IMR-90 (cell line): ENCODE measurements around the gene MICAL2. TPM values are rescaled to one million over a fixed set of nuclear protein-coding genes. Genes with fewer than 3 reads are reported as not detected.

ENCODE experiments used
- ATAC-seq: fragments of 200-7000 bp; cut with Tn5 transposase; 2 replicates; pipeline ENCODE4 v1.9.1; 2020; ENCODE audit warnings: low read depth, mild to moderate bottlenecking, moderate library complexity
- BruUV-seq: library from RNA; stranded (reverse); fragments of 400-500 nt; replicated peaks from 2 replicates; lab custom pipeline; 2021; lab: Mats Ljungman, UMichigan
- CTCF ChIA-PET: fragments of 300-600 bp; formaldehyde crosslinking; extraction: SDS; loops from one replicate; lab custom pipeline; 2021; ENCODE audit warnings: antibody characterized with exemption; lab: Yijun Ruan, JAX
- POLR2A ChIA-PET: fragments of 300-600 bp; sonication (Branson Sonifier 250); formaldehyde crosslinking; loops from one replicate; lab custom pipeline; 2022; ENCODE audit warnings: antibody characterized with exemption; ENCODE audit not compliant: unreplicated experiment; lab: Charles Lee
- DNase-seq: peaks from one replicate; pipeline ENCODE4 v3.0.0; 2013
- H2AFZ ChIP-seq: replicated peaks from 2 replicates; pipeline ENCODE3; 2013; ENCODE audit warnings: low read length, mild to moderate bottlenecking; ENCODE audit not compliant: poor library complexity
- H2AK5ac ChIP-seq: 2 replicates; pipeline ENCODE4 v1.6.1; 2013; ENCODE audit warnings: low read depth, low read length, inconsistent platforms
- H2AK9ac ChIP-seq: replicated peaks from 2 replicates; pipeline ENCODE3; 2013; ENCODE audit warnings: mild to moderate bottlenecking, low read depth, low read length, moderate library complexity; ENCODE audit not compliant: poor library complexity
- H2BK120ac ChIP-seq: 2 replicates; pipeline ENCODE4 v1.6.1; 2013; ENCODE audit warnings: low read depth, low read length, inconsistent platforms
- H2BK15ac ChIP-seq: 3 replicates; pipeline ENCODE4 v1.6.1; 2013; ENCODE audit warnings: low read depth, low read length, inconsistent platforms
- H2BK20ac ChIP-seq: 2 replicates; pipeline ENCODE4 v1.6.1; 2013; ENCODE audit warnings: low read depth, mild to moderate bottlenecking, inconsistent platforms, low read length, moderate library complexity
- H2BK5ac ChIP-seq: 2 replicates; pipeline ENCODE4 v1.6.1; 2013; ENCODE audit warnings: mild to moderate bottlenecking, low read depth, low read length, inconsistent platforms; ENCODE audit not compliant: poor library complexity, severe bottlenecking
- H3K14ac ChIP-seq: replicated peaks from 2 replicates; pipeline ENCODE4 v1.6.1; 2013; ENCODE audit warnings: low read depth, low read length, inconsistent platforms
- H3K18ac ChIP-seq: 2 replicates; pipeline ENCODE4 v1.6.1; 2013; ENCODE audit warnings: low read depth, low read length, control low read depth
- H3K23ac ChIP-seq: 2 replicates; pipeline ENCODE4 v1.6.1; 2013; ENCODE audit warnings: low read depth, low read length, inconsistent platforms
- H3K27ac ChIP-seq: 2 replicates; pipeline ENCODE4 v1.5.1; 2013; ENCODE audit warnings: mild to moderate bottlenecking, control low read depth, low read length; ENCODE audit not compliant: insufficient read depth
- H3K27me3 ChIP-seq: 2 replicates; pipeline ENCODE4 v1.6.1; 2013; ENCODE audit warnings: low read length; ENCODE audit not compliant: control insufficient read depth, insufficient read depth
- H3K36me3 ChIP-seq: 2 replicates; pipeline ENCODE4 v1.6.1; 2013; ENCODE audit warnings: low read length, mixed read lengths; ENCODE audit not compliant: control insufficient read depth, insufficient read depth
- H3K4ac ChIP-seq: 2 replicates; pipeline ENCODE4 v1.6.1; 2013; ENCODE audit warnings: low read depth, low read length, inconsistent platforms
- H3K4me1 ChIP-seq: 2 replicates; pipeline ENCODE4 v1.6.1; 2013; ENCODE audit warnings: low read length, mixed read lengths; ENCODE audit not compliant: control insufficient read depth, insufficient read depth
- H3K4me2 ChIP-seq: 2 replicates; pipeline ENCODE4 v1.6.1; 2013; ENCODE audit warnings: low read depth, mild to moderate bottlenecking, control low read depth, low read length, moderate library complexity
- H3K4me3 ChIP-seq: 2 replicates; pipeline ENCODE4 v1.5.1; 2013; ENCODE audit warnings: low read depth, mild to moderate bottlenecking, control low read depth, low read length, moderate library complexity; ENCODE audit not compliant: insufficient read depth
- H3K56ac ChIP-seq: 2 replicates; pipeline ENCODE4 v1.6.1; 2013; ENCODE audit warnings: low read length, inconsistent platforms; ENCODE audit not compliant: insufficient read depth; ENCODE audit errors: extremely low read depth
- H3K79me1 ChIP-seq, 2 experiments: 2 replicates each; pipeline ENCODE4 v1.6.1; 2013; ENCODE audit warnings: low read length in 2 of 2, inconsistent platforms in 1 of 2, low read depth in 1 of 2
- H3K9ac ChIP-seq: 2 replicates; pipeline ENCODE4 v1.6.1; 2013; ENCODE audit warnings: low read depth, low read length, control low read depth
- H3K9me1 ChIP-seq: 2 replicates; pipeline ENCODE4 v1.6.1; 2013; ENCODE audit warnings: low read length, inconsistent platforms; ENCODE audit not compliant: insufficient read depth
- H3K9me3 ChIP-seq: 2 replicates; pipeline ENCODE4 v1.6.1; 2013; ENCODE audit warnings: low read length; ENCODE audit not compliant: control insufficient read depth, insufficient read depth
- H4K20me1 ChIP-seq: 2 replicates; pipeline ENCODE4 v1.6.1; 2013; ENCODE audit warnings: low read length, inconsistent platforms; ENCODE audit not compliant: insufficient read depth
- H4K5ac ChIP-seq: 2 replicates; pipeline ENCODE4 v1.6.1; 2013; ENCODE audit warnings: mild to moderate bottlenecking, low read depth, low read length, control low read depth
- H4K8ac ChIP-seq, 2 experiments: 2 replicates each; pipeline ENCODE4 v1.6.1; 2013; ENCODE audit warnings: low read depth in 2 of 2, low read length in 2 of 2, control low read depth in 1 of 2, inconsistent platforms in 1 of 2
- H4K91ac ChIP-seq: 2 replicates; pipeline ENCODE4 v1.6.1; 2013; ENCODE audit warnings: low read depth, low read length, inconsistent platforms; ENCODE audit not compliant: insufficient read depth
- CEBPB ChIP-seq: IDR thresholded peaks from 2 replicates; pipeline ENCODE4 v1.6.1; 2012; ENCODE audit warnings: low read depth, low read length, improper control_type of control experiment
- CHD1 ChIP-seq: IDR thresholded peaks from 2 replicates; pipeline ENCODE4 v1.6.1; 2012; ENCODE audit warnings: low read depth, low read length, improper control_type of control experiment
- NFE2L2 ChIP-seq: fragments of 150-350 bp; IDR thresholded peaks from 2 replicates; pipeline ENCODE4 v1.6.1; 2016; ENCODE audit warnings: low read depth, mild to moderate bottlenecking, low read length
- POLR2A ChIP-seq: IDR thresholded peaks from 2 replicates; pipeline ENCODE4 v1.6.1; 2012; ENCODE audit warnings: mild to moderate bottlenecking, low read depth, low read length
- RAD21 ChIP-seq: IDR thresholded peaks from 2 replicates; pipeline ENCODE4 v1.6.1; 2012; ENCODE audit warnings: low read length, improper control_type of control experiment
- RCOR1 ChIP-seq: IDR thresholded peaks from 2 replicates; pipeline ENCODE4 v1.6.1; 2012; ENCODE audit warnings: mild to moderate bottlenecking, low read length, improper control_type of control experiment; ENCODE audit not compliant: insufficient replicate concordance
- RFX5 ChIP-seq: IDR thresholded peaks from 2 replicates; pipeline ENCODE4 v1.8.0; 2012; ENCODE audit warnings: low read depth, mild to moderate bottlenecking, low read length, moderate library complexity
- WGBS, 2 experiments: methylation state at CpG; one replicate each; pipeline versions ENCODE4 v1.1.5 to v1.1.7; 2013; ENCODE audit warnings: missing lambda C conversion rate in 2 of 2; ENCODE audit not compliant: insufficient read length in 1 of 2; ENCODE audit errors: extremely low coverage in 2 of 2; 5-methylcytosine and 5-hydroxymethylcytosine counted together
- dilution Hi-C: fragments of 300-500 bp; cut with HindIII; formaldehyde crosslinking; loops from one replicate; pipeline ENCODE4 v1.14.3; 2018; ENCODE audit warnings: low sequenced_read_pairs; ENCODE audit not compliant: unreplicated experiment
- in situ Hi-C: fragments of 300-500 bp; cut with MboI; formaldehyde crosslinking; loops from 3 replicates; pipeline ENCODE4 v1.14.3; 2019; ENCODE audit warnings: low sequenced_read_pairs, inconsistent platforms, mixed read lengths
- intact Hi-C: fragments of 100-400 bp; cut with micrococcal nuclease; formaldehyde crosslinking; loops from 2 replicates; pipeline ENCODE4 v1.10.0; 2022
- polyA plus RNA-seq, 3 experiments: library from polyadenylated mRNA; depleted of rRNA; stranded (reverse); fragments of >200 nt; gene quantifications; 2 replicates each; pipeline ENCODE4 v1.2.3, GENCODE V29; 2012; ENCODE audit warnings: low replicate concordance in 1 of 3
- total RNA-seq: library from RNA; depleted of rRNA; stranded (reverse); fragments of >200 nt; gene quantifications from 2 replicates; pipeline ENCODE4 v1.2.3, GENCODE V29; 2012

MICAL2 gene
- total and polyA plus RNA-seq, 2 of the 4 experiments (the other 2 are of a cell fraction) = 170 to 336 TPM

GRCh38 chr11:12128301-12128751, 17.9 kb downstream of the MICAL2 start:
- in situ Hi-C loops = no loop called here
- no peak overlapping the region for H2BK120ac ChIP-seq
- ATAC-seq (no peak), DNase-seq (no peak)
- ChIA-PET POLR2A (no interaction called here), CTCF (no interaction called here)
- intact Hi-C loops = no loop called here
- no peak overlapping the region for H4K8ac ChIP-seq
- H2AK9ac ChIP-seq = no peak overlapping the region
- no peaks in the 10 kb centered on the region for H3K27me3 ChIP-seq
- 0 out of 3 replicates have a peak overlapping the region, but pooled peaks have one; percentile 28 for H2BK15ac ChIP-seq
- peaks cover 29 to 90% of the 10 kb centered on the region in 2 experiments for H3K79me1 ChIP-seq
- peaks cover 44% of the 10 kb centered on the region for H3K4me1 ChIP-seq
- peaks cover 55% of the 10 kb centered on the region for H3K9me1 ChIP-seq
- H3K9ac ChIP-seq = no peak overlapping the region
- no TSS peak for BruUV-seq
- no peaks in the 10 kb centered on the region for H3K9me3 ChIP-seq
- no peak overlapping the region for H3K18ac ChIP-seq
- no peak overlapping the region for H3K4me3 ChIP-seq
- H3K4ac ChIP-seq = peak overlapping the region; percentile 22; the same call in 1 of the 2 replicates
- 0 out of 2 replicates have a peak overlapping the region, but pooled peaks have one; percentile 4 for H4K91ac ChIP-seq
- H2AFZ ChIP-seq = no peak overlapping the region
- H2AK5ac ChIP-seq = no peak overlapping the region
- WGBS, 2 experiments = no CpG with 5 or more reads among the region's 1 CpG
- TF ChIP-seq RCOR1 (no peak), POLR2A (no peak), NFE2L2 (no peak), CHD1 (no peak), RFX5 (no peak), CEBPB (no peak), RAD21 (no peak)
- no peak overlapping the region for H3K23ac ChIP-seq
- H3K27ac ChIP-seq = no peak overlapping the region
- no peak overlapping the region for H4K5ac ChIP-seq
- H3K4me2 ChIP-seq = no peak overlapping the region
- H2BK5ac ChIP-seq = no peak overlapping the region
- 0 out of 2 replicates have a peak overlapping the region, but pooled peaks have one; percentile 56 for H3K14ac ChIP-seq
- H3K36me3 ChIP-seq = peaks cover 1% of the 10 kb centered on the region; the same call in 1 of the 2 replicates
- no peak overlapping the region for H3K56ac ChIP-seq
- no peak overlapping the region for H2BK20ac ChIP-seq
- dilution Hi-C loops = no loop called here
- peaks cover 70% of the 10 kb centered on the region for H4K20me1 ChIP-seq
